Stimulated activated naive CD4-positive, alpha-beta T cell (primary cell): Measurements from ENCODE around the gene SYT3.
"Not testable (repeated sequence)": the region's sequence is repeated elsewhere in the genome, so short reads cannot be mapped to it uniquely, and the experiment has no call there.

ENCODE experiments used
- DNase-seq, 6 experiments: peaks; one replicate each; lab custom pipeline; 2025; lab: John Stamatoyannopoulos, UW

The SYT3 gene

GRCh38 chr19:50602935-50603334 lies 36.7 kb downstream of the SYT3 start:
- DNase-seq: no peak

GRCh38 chr19:50602496-50602895 lies 37.2 kb downstream of the SYT3 start:
- no peak for DNase-seq

GRCh38 chr19:50602089-50602422 lies 37.6 kb downstream of the SYT3 start:
- no peak for DNase-seq

GRCh38 chr19:50601407-50602088 lies 38.1 kb downstream of the SYT3 start:
- DNase-seq: no peak

- DNase-seq: no peak
These were observed 40.3 kb downstream of the SYT3 start for GRCh38 chr19:50599427-50599826.

- DNase-seq: no peak
These were observed 49.5 kb downstream of the SYT3 start for GRCh38 chr19:50590191-50590590.

- DNase-seq: not testable (repeated sequence)
These were observed 57.7 kb downstream of the SYT3 start for GRCh38 chr19:50581795-50582660.

GRCh38 chr19:50580970-50581634 lies 58.6 kb downstream of the SYT3 start:
- no peak for DNase-seq

GRCh38 chr19:50580240-50580639 lies 59.4 kb downstream of the SYT3 start:
- no peak for DNase-seq

GRCh38 chr19:50576769-50577168 lies 62.9 kb downstream of the SYT3 start:
- not testable (repeated sequence) for DNase-seq

- no peak for DNase-seq
These were observed 65.8 kb downstream of the SYT3 start for GRCh38 chr19:50573741-50574461.
